Natural killer cell treated with Interleukin-12 subunit alpha and Interleukin-12 subunit beta and Interleukin-15 and Interleukin-18, amount 100 ng/mL, for 72 hours (primary cell): ENCODE results near the gene SPHKAP. TPM values are rescaled to one million over a fixed set of nuclear protein-coding genes. Genes with fewer than 3 reads are reported as not detected.

ENCODE experiments used
- ATAC-seq, 2 donors: fragments of 150-1000 bp; cut with Tn5 transposase in 1 of 2; sonication (Bioruptor Pico), chemical (Tn5 transposase) in 1 of 2; 2 replicates each; pipeline ENCODE4 v1.10.0; 2021
- DNase-seq: peaks from one replicate; pipeline ENCODE4 v3.0.0; 2022; ENCODE audit warnings: low spot score
- H3K27ac Mint-ChIP-seq, 2 donors: 1 replicate in 1 of 2; 2 replicates in 1 of 2; pipeline ENCODE4 v1.8.0; 2022; ENCODE audit warnings: mixed read lengths in 2 of 2, mild to moderate bottlenecking in 1 of 2, moderate library complexity in 1 of 2
- H3K27me3 Mint-ChIP-seq, 2 donors: 1 replicate in 1 of 2; 2 replicates in 1 of 2; pipeline ENCODE4 v1.8.0; 2022; ENCODE audit warnings: mixed read lengths in 2 of 2
- H3K36me3 Mint-ChIP-seq: one replicate; pipeline ENCODE4 v1.8.0; 2022; ENCODE audit warnings: mixed read lengths
- H3K4me1 Mint-ChIP-seq, 2 donors: 1 replicate in 1 of 2; 2 replicates in 1 of 2; pipeline ENCODE4 v1.8.0; 2022; ENCODE audit warnings: low read depth in 2 of 2, mixed read lengths in 2 of 2, mild to moderate bottlenecking in 1 of 2
- H3K4me3 Mint-ChIP-seq: one replicate; pipeline ENCODE4 v1.8.0; 2022; ENCODE audit warnings: mixed read lengths
- H3K9me3 Mint-ChIP-seq: 2 replicates; pipeline ENCODE4 v1.8.0; 2022; ENCODE audit warnings: mixed read lengths
- total RNA-seq, 2 donors: library from RNA; stranded (reverse); gene quantifications; one replicate each; pipeline ENCODE4 v1.2.3, GENCODE V29; 2022

Gene SPHKAP
- total RNA-seq, 2 donors from 2014 or later, result not detected

GRCh38 chr2:228038967-228039366, 142.5 kb downstream of the SPHKAP start:
- no peak overlapping the region for H3K27ac Mint-ChIP-seq
- no peak overlapping the region for H3K4me3 Mint-ChIP-seq
- no peaks in the 10 kb centered on the region for H3K36me3 Mint-ChIP-seq
- no peaks in the 10 kb centered on the region for H3K4me1 Mint-ChIP-seq
- no peak for ATAC-seq
- no peaks in the 10 kb centered on the region for H3K27me3 Mint-ChIP-seq
- no peak for DNase-seq
- H3K9me3 Mint-ChIP-seq, result peaks cover 7% of the 10 kb centered on the region

- Mint-ChIP-seq H3K27ac (no peak overlapping the region), H3K4me1 (no peaks in the 10 kb centered on the region), H3K9me3 (peaks cover 15% of the 10 kb centered on the region), H3K27me3 (no peaks in the 10 kb centered on the region), H3K36me3 (peaks cover 5% of the 10 kb centered on the region), H3K4me3 (no peak overlapping the region)
- ATAC-seq, result no peak
- no peak for DNase-seq
These were observed 143.6 kb downstream of the SPHKAP start for GRCh38 chr2:228037915-228038314.

DNA sequence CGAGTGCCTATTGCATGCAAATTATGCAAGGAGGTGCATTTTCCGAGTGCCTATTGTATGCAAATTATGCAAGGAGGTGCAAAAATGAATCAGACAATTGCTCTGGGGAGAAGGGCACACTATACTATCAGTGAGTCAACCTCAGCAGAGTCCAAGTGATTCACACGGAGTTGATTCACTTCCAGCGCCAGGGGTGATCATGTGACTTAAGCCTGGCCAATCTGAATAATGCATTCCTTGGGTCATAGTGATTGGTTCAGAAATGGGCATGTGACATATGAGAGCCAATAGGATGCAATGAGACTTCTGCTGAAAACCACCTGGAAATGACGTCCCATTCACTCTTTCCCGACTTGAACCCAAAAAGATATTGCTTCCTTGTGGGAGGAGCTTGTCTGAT, 157.9 kb downstream of the SPHKAP start:
- H3K36me3 Mint-ChIP-seq, result no peaks in the 10 kb centered on the region

GRCh38 chr2:228018311-228018710, 163.2 kb downstream of the SPHKAP start:
- DNase-seq, result no peak
- Mint-ChIP-seq H3K9me3 (peaks cover 11% of the 10 kb centered on the region), H3K36me3 (no peaks in the 10 kb centered on the region), H3K27me3 (no peaks in the 10 kb centered on the region), H3K27ac (no peak overlapping the region), H3K4me1 (no peaks in the 10 kb centered on the region), H3K4me3 (no peak overlapping the region)
- no peak for ATAC-seq

More for the DNA sequence above, 157.9 kb downstream of the SPHKAP start:
- DNase-seq (no peak), ATAC-seq (no peak)
- no peaks in the 10 kb centered on the region for H3K4me1 Mint-ChIP-seq
- H3K27ac Mint-ChIP-seq, result no peak overlapping the region
- H3K27me3 Mint-ChIP-seq, result no peaks in the 10 kb centered on the region
- peaks cover 24% of the 10 kb centered on the region for H3K9me3 Mint-ChIP-seq
- no peak overlapping the region for H3K4me3 Mint-ChIP-seq

DNA sequence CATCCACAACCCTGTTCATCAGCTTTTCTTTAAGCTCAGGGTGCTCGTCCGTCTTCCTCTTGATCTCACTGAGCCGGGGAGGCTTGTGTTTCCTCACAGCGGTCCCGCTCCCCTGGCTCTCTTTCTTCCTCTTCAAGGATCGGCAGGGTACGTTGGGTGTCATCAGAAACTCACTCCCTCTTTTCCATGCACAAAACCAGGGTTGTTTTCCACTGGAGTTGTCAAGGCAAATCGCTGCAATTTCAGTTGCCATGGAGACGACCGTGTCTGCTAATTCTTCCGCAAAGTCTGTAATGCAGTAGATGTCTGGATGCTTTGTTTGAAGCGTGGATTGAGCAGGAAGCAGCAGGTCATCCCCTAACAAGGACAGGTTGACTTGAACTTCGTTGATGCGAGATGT, 163.7 kb downstream of the SPHKAP start:
- ATAC-seq (no peak), DNase-seq (no peak)
- Mint-ChIP-seq H3K4me3 (no peak overlapping the region), H3K4me1 (no peaks in the 10 kb centered on the region), H3K9me3 (peaks cover 11% of the 10 kb centered on the region), H3K27ac (no peak overlapping the region), H3K36me3 (no peaks in the 10 kb centered on the region), H3K27me3 (no peaks in the 10 kb centered on the region)

DNA sequence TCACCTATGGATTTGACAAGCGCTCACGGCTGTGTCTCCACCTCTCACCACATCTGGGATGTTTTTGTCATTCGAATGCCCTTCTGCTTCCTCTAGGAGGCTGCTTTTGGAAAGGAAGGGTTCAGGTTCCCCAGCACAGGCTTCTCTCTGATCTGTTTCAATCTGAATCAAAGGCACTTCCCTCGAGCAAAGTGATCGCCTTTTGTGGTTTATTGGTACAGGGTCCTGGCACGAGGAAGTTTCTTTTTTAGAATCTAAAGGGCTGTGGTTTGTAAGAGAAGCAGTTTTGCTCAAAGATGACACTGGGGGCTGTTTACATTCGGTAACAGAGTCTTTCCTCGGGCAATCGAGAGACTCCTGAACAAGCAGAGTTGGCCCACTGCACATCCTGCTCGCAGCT, 165.1 kb downstream of the SPHKAP start:
- no peak for DNase-seq
- no peak for ATAC-seq
- Mint-ChIP-seq H3K4me1 (no peaks in the 10 kb centered on the region), H3K4me3 (no peak overlapping the region), H3K9me3 (peaks cover 7% of the 10 kb centered on the region), H3K27me3 (no peaks in the 10 kb centered on the region), H3K36me3 (no peaks in the 10 kb centered on the region), H3K27ac (no peak overlapping the region)

DNA sequence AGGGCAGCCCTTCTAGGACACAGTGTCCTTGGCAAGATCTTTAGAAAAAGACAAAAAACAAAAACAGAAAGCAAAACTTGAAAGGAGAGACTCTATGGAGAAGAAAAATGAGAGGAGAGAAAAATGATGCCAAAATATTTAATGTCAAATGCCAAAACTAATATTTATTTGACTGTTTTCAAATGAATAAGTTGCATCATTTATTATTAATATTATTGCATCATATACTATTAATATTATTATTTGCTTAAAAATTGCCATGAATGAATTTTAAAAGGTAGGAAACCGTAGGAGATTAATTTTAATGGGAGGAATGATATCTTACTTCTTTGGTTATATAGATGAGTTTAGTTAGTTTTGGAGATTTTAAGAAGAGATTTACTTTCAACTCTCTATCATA, 165.7 kb downstream of the SPHKAP start:
- H3K4me1 Mint-ChIP-seq, result no peaks in the 10 kb centered on the region
- no peak overlapping the region for H3K27ac Mint-ChIP-seq
- no peak overlapping the region for H3K4me3 Mint-ChIP-seq
- H3K9me3 Mint-ChIP-seq, result peaks cover 7% of the 10 kb centered on the region
- ATAC-seq, result no peak
- H3K27me3 Mint-ChIP-seq, result no peaks in the 10 kb centered on the region
- no peaks in the 10 kb centered on the region for H3K36me3 Mint-ChIP-seq
- DNase-seq, result no peak

DNA sequence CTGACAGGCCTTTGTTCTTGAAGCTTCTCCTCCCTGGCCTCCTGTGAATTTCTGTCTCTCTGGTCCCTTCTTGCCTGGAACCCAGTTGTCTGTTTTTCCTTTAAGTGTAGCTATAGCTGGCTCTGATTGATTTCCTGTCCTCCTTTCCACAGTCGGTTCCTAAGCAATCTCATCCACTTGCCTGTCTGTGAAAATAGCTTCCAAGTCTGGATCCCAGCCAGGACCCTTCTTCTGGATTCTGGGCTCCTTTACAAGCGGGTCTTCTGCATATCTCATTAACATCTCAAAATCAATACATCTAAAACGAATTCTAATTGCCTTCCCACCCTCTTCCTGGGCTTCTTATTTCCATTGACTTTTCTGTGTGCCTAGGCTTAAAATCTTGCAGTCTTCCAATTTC, 185.1 kb downstream of the SPHKAP start:
- ATAC-seq (no peak), DNase-seq (no peak)
- Mint-ChIP-seq H3K27me3 (no peaks in the 10 kb centered on the region), H3K4me3 (no peak overlapping the region), H3K36me3 (no peaks in the 10 kb centered on the region), H3K9me3 (peaks cover 14% of the 10 kb centered on the region), H3K4me1 (no peaks in the 10 kb centered on the region), H3K27ac (no peak overlapping the region)

DNA sequence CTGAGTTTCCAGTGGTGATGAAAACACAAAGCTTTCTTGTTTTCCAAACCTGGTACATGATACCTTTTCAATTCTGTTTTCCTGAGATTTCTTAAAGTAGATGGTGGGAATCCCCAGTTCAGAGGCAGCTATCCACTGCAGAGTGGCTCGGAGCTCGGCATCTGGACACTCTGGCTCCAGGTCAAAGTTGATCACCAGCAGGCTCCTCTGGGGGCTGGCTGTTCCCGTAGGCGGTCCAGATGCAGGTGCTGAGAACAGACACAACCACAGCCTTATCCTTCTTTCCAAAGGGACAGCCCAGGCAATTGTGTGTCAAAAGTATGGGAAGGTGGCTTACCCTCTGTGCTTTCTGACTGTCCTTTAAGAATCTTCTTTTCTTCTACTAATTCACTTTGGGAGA, 190.6 kb downstream of the SPHKAP start:
- ATAC-seq, result no peak
- Mint-ChIP-seq H3K27ac (no peak overlapping the region), H3K27me3 (no peaks in the 10 kb centered on the region), H3K4me1 (no peaks in the 10 kb centered on the region), H3K4me3 (no peak overlapping the region), H3K9me3 (peaks cover 10% of the 10 kb centered on the region), H3K36me3 (no peaks in the 10 kb centered on the region)
- DNase-seq, result no peak

GRCh38 chr2:227973241-227973640, 208.2 kb downstream of the SPHKAP start:
- Mint-ChIP-seq H3K9me3 (peaks cover 13% of the 10 kb centered on the region), H3K36me3 (no peaks in the 10 kb centered on the region), H3K4me3 (no peak overlapping the region), H3K27me3 (no peaks in the 10 kb centered on the region), H3K27ac (no peak overlapping the region), H3K4me1 (no peaks in the 10 kb centered on the region)
- DNase-seq (no peak), ATAC-seq (no peak)

DNA sequence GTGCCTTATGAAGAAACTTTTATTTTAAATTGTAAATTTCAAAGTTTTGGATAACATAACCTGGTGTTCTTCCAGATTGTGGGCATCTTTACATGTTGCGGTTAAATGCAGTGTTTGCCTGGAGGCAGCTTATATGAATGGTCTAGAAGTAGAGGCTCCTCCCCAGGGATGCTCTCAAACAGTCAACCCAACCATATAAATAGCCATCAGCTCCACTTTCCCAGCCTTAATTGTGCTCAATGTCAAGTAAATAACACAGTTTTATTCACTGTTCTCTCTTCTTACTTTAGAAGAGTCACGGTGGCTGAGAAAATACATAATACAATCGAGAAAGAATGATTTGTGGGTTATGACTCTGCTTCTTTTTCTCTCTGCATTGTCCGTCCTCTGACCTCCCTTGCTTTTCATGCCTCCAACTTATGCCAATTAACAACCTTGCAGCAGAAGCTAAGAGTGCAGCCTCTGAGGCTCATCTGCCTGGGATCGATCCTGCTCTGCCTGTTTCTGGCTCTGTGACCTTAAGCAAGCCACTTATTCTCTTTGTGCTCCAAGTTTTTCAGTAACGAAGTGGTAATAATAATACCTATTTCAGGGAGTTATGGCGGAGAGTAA, 209.8 kb downstream of the SPHKAP start:
- DNase-seq (no peak), ATAC-seq (no peak)
- Mint-ChIP-seq H3K27me3 (no peaks in the 10 kb centered on the region), H3K27ac (no peak overlapping the region), H3K9me3 (peaks cover 11% of the 10 kb centered on the region), H3K4me1 (no peaks in the 10 kb centered on the region), H3K36me3 (peaks cover 5% of the 10 kb centered on the region), H3K4me3 (no peak overlapping the region)

GRCh38 chr2:227960317-227960716, 221.2 kb downstream of the SPHKAP start:
- H3K4me1 Mint-ChIP-seq, result no peaks in the 10 kb centered on the region
- no peak overlapping the region for H3K4me3 Mint-ChIP-seq
- no peak for DNase-seq
- ATAC-seq, result no peak
- H3K36me3 Mint-ChIP-seq, result no peaks in the 10 kb centered on the region
- H3K27me3 Mint-ChIP-seq, result peaks cover 0 to 4% of the 10 kb centered on the region in 2 donors
- no peak overlapping the region for H3K27ac Mint-ChIP-seq
- H3K9me3 Mint-ChIP-seq, result peaks cover 10% of the 10 kb centered on the region

DNA sequence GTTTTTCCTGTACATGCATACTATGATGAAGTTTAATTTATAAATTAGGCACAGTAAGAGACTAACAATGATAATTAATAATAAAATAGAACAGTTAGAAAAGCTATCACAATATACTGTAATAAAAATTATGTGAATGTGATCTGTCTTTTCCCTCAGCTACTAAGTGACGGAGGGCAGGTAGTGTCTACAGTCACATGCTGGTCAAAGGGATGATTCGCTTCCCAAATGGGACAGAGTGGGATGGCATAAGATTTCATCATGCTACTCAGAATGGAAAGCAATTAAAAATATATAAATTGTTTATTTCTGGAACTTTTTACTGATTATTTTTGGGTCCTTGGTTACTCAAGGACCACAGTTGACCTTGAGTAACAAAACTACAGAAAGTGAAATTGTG, 238.5 kb downstream of the SPHKAP start:
- Mint-ChIP-seq H3K9me3 (peaks cover 4% of the 10 kb centered on the region), H3K4me3 (no peak overlapping the region)
- no peak for ATAC-seq

DNA sequence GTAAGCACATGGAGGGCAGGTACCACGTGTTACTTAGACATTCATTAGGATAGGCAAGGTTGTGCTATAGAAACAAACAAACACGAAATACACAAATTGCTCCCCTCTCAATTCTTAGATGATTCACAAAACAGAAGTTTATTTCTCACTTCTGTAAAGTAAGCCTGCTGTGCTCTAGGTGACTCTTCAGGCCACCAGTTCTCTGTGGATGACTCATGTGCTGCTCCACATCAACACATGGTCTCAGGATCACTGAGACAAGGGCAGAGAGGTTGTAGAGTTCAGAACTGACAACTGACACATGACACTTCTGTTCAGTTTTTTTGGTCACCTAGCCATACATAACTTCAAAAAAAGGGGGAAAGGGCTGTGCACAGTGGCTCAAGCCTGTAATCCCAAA, 239.5 kb downstream of the SPHKAP start:
- Mint-ChIP-seq H3K36me3 (no peaks in the 10 kb centered on the region), H3K27ac (no peak overlapping the region), H3K9me3 (peaks cover 11% of the 10 kb centered on the region), H3K4me3 (no peak overlapping the region), H3K27me3 (peaks cover 0 to 7% of the 10 kb centered on the region in 2 donors), H3K4me1 (no peaks in the 10 kb centered on the region)
- no peak for DNase-seq
- ATAC-seq, result no peak

More for the DNA sequence above, 238.5 kb downstream of the SPHKAP start:
- no peak overlapping the region for H3K27ac Mint-ChIP-seq
- H3K27me3 Mint-ChIP-seq, result peaks cover 0 to 7% of the 10 kb centered on the region in 2 donors
- no peaks in the 10 kb centered on the region for H3K4me1 Mint-ChIP-seq
- DNase-seq, result no peak
- no peaks in the 10 kb centered on the region for H3K36me3 Mint-ChIP-seq
